GM19463 (cell line): ENCODE measurements around the gene KDM2A.
"Not testable (repeated sequence)": the region's sequence is repeated elsewhere in the genome, so short reads cannot be mapped to it uniquely, and the experiment has no call there.

ENCODE experiments used
- ATAC-seq: cut with Tn5 transposase; IDR thresholded peaks from one replicate; pipeline ENCODE4 v1.9.1; 2021; ENCODE audit warnings: mild to moderate bottlenecking, moderate library complexity; ENCODE audit not compliant: unreplicated experiment

The KDM2A gene

GRCh38 chr11:67117672-67118180 lies 1.3 kb upstream of the KDM2A start:
- no peak for ATAC-seq

GRCh38 chr11:67118181-67118766 lies 789 bp upstream of the KDM2A start:
- ATAC-seq = peak; percentile 3

- ATAC-seq = peak; percentile 10
These were observed 725 bp downstream of the KDM2A start for GRCh38 chr11:67119585-67120391.

GRCh38 chr11:67120456-67120855 lies 1.4 kb downstream of the KDM2A start:
- ATAC-seq = no peak

GRCh38 chr11:67120881-67121710 lies 2.0 kb downstream of the KDM2A start:
- ATAC-seq = no peak

- not testable (repeated sequence) for ATAC-seq
These were observed 4.7 kb downstream of the KDM2A start for GRCh38 chr11:67123801-67124200.

- ATAC-seq = not testable (repeated sequence)
These were observed 7.2 kb downstream of the KDM2A start for GRCh38 chr11:67126243-67126642.

- no peak for ATAC-seq
These were observed 7.9 kb downstream of the KDM2A start for GRCh38 chr11:67126986-67127385.

- ATAC-seq = not testable (repeated sequence)
These were observed 11.8 kb downstream of the KDM2A start for GRCh38 chr11:67130861-67131260.

- no peak for ATAC-seq
These were observed 17.1 kb downstream of the KDM2A start for GRCh38 chr11:67136156-67136555.

GRCh38 chr11:67138922-67139321 lies 19.9 kb downstream of the KDM2A start:
- ATAC-seq = no peak

- no peak for ATAC-seq
These were observed 27.6 kb downstream of the KDM2A start for GRCh38 chr11:67146516-67147226.

GRCh38 chr11:67153971-67154370 lies 34.9 kb downstream of the KDM2A start:
- ATAC-seq = no peak

- ATAC-seq = no peak
These were observed 35.7 kb downstream of the KDM2A start for GRCh38 chr11:67154726-67155125.

- no peak for ATAC-seq
These were observed 38.6 kb downstream of the KDM2A start for GRCh38 chr11:67157691-67158090.

- ATAC-seq = no peak
These were observed 39.2 kb downstream of the KDM2A start for GRCh38 chr11:67158221-67158620.

GRCh38 chr11:67160045-67160444 lies 41.0 kb downstream of the KDM2A start:
- ATAC-seq = no peak

- no peak for ATAC-seq
These were observed 42.1 kb downstream of the KDM2A start for GRCh38 chr11:67160872-67161783.

- no peak for ATAC-seq
These were observed 43.9 kb downstream of the KDM2A start for GRCh38 chr11:67163006-67163405.

GRCh38 chr11:67165623-67166022 lies 46.6 kb downstream of the KDM2A start:
- no peak for ATAC-seq
